HT1080 (cell line): ENCODE data around the gene FRMD5. TPM values are rescaled to one million over a fixed set of nuclear protein-coding genes. Genes with fewer than 3 reads are reported as not detected.

Experiments used
- DNase-seq: peaks from one replicate; pipeline ENCODE4 v3.0.0-alpha.2; 2015; ENCODE audit warnings: low read depth
- total RNA-seq: library from RNA; depleted of rRNA; stranded (reverse); fragments of >200 nt; shearing (Covaris generic); gene quantifications from 2 replicates; pipeline ENCODE4 v1.2.3, GENCODE V29; 2014

The FRMD5 gene
- total RNA-seq, 1 experiment from 2014 or later = 28.1 TPM

DNA sequence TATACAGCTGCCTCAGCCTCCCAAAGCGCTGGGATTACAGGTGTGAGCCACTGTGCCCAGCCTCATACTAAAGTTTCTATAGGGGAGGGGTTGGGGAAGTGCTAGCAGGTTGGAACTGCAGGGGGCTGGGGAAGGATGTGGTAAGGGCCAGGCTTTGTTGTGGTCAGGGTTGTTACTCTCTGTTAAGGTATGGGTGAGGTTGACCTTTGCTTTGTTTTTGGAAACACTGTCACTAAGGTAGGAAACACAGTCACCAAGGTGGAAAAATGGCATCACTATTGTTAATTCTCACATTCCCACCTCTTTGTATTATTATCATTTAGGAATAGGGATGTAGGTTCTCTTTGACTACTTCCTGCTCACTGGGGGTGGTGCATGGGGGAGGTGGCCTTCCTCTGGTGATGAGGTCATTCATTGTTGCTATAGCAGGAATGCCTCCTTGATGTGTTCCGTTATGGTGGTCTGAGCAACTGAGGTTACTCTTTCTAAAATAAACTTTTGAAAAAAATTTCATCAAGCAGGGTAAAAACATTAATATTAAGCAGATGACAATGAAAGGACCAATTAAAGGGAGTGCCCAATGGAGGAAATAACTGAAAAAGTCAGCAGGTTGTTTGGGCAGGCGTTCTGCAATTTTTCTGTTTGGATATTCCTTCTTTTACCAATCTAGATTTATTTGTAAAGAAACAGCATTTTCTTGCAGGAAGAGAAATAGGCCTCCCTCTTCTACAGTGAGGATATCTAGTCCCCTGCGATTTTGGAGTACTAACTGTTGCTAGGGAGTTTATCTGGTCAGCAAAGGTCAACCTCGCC, 217.8 kb downstream of the FRMD5 start:
- DNase-seq = peak; percentile 67

DNA sequence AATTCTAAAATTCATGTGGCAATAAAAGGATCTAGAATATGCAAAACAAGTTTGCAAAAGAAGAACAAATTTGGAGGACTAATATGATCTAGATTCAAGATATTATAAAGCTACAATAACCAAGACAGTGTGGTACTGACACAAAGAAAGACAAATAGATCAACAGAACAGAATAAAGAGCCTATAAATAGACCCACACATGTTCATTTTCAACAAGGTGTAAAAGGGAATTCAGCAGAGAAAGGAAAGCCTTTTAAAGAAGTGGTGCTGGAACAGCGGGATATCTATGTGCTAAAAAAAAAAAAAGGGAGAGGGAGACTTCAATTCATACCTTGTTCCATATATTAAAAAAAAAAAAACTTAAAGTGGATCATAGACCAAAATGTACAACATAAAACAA, 219.3 kb downstream of the FRMD5 start:
- no peak for DNase-seq

DNA sequence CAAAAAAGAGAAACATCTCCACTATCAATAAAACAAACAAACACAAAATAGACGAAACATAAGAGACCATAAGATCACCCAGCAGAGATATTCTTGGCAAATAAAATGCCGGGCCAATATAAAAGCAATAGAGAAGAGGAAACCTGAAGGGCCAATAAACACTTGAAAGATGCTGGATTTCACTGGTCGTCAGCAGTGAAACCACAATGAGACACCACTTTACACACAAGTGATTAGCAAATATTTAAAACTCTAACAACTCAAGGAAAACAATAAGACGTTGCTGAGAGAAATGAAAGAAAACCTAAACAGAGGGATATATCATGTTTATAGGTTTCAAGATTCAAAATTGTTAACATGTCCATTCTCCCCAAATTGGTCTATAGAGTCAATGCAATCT, 219.7 kb downstream of the FRMD5 start:
- DNase-seq = no peak

DNA sequence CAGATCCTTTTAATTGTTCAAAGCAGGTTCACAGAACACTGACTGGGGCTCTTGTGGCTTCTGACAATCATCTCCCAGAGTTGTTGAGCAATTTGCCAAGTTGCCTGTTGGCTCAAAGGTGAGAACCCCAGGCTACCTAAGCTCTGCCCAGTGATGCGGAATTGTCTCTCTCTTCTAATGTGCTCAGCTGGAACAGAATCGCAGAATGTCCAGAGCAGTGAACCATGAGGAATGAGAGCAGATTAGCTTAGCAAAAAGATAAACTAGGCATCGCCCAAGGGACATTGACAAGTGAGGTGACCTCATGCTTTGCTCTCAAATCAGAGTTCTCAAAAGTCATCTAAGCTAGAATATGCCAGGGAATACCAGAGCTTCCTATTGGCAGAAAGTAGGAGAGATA, 220.2 kb downstream of the FRMD5 start:
- DNase-seq = no peak

DNA sequence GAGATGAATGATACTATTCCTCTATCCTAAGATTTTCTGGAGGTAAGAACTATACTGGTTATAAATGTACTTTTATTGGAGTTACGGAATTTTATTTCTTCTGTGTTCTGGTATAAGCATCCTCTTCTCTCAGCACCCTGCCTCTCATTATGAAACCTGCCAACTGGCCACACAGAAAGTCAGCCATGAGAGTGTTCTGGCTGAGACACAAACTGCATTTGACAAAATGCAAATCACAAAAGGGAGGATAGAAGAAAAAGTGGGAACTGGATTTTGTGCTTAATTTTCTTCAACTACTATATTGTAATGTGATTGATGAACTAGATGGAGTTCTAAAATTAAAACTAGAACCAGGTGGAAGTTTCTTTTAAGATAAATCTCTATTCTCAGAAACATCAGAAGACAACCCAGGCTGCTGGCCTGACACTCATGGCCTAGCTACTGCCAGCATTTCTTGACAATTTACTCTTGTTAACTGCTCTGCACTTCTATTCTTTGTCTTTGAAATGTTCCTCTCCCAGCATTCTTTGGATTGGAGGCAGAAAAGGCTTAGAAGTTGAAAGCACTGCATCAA, 225.2 kb downstream of the FRMD5 start:
- DNase-seq = no peak

DNA sequence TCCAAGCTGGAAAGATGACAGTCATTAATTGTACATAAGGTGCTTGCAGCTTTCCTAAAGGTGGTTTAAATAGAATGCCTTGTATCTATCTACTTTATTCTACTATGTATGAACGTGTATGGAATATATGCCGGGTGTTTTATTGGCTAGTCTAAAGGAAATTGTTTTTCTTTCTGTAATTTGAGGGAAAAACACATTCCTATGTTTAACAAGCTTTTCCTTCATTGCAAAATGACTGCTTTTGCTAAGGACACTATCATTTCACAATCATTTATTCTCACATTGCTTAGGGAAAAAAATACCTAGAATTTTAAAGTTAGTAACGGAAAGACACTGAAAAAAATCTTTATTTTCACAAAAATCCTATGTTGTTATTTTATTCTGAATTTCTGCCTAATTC, 226.5 kb downstream of the FRMD5 start:
- DNase-seq = no peak

DNA sequence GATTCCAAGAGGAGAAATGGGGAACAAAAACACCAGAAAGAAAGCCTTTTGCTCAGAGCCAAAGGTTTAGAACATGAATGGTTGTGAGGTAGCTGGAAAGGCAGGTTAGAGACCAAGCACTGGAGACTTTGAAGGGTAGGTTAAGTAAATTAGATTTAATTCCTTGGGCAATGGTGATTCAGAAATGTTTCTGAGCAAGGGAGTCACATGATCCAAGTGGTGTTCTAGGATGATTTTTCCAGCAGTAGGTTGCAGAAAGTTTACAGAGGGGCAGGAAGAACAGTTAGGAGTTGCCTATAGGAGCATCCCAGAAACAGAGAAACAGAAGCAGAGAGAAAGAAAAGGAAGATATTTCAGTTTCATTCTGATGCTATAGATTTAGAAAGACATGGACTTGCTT, 228.4 kb downstream of the FRMD5 start:
- peak; percentile 10 for DNase-seq

DNA sequence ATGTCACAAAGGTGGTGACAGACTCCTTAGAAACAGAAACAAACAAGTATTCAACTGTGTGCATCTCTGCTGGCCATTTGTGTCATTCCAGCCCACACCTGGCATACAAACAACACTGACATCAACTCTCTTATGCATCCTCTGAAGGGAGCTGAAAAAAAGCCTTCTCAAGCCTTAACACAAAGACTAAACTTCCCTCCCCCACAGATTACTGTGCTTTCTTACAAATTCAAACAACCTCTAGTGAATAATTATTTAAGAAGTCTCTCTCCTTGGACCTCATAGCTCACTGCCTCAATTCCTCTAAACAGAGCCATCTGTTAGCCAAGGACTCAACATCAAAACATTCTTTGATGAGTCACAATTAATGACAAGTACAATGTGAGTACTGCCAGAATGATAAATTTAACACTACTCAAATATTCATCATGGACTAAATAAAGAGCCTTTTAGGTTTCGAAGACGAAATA, 236.2 kb downstream of the FRMD5 start:
- DNase-seq = peak; percentile 46

DNA sequence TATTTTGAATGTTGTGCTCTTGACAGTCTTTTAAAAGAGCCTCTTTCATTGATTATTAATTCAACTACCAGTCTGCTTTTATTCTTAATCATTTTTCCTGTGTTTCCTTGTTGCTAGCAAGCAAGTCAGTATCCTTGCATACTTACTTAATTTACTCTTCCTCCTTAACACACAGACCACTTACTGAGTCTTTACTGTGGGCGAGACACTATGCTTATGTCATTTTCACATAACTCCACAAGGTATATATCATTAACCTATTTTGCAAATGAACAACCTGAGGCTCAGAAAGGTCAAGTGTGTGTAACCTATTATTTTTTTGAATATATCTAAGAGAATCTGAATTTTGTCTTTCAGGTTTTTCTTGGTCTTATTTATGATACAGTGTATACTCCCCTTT, 237.3 kb downstream of the FRMD5 start:
- DNase-seq = no peak

DNA sequence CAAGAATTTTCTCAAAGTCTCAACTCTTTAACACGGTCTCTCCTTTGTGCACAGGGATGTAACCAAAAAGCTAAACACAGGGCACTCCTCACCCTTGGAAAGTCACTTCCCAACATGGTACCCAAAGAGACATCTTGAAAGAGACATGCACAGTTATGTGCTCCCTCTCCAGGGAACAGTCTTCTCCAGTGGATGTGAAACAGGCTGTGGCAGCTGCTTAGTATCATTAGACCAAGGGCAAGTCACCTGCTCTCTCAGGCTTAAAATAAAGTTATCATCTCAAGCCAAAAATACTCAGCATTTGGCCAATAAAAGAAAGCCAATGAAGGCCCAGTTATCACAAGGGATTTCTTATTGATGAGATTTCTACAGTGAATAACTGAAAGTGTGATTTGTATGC, 239.9 kb downstream of the FRMD5 start:
- DNase-seq = no peak

DNA sequence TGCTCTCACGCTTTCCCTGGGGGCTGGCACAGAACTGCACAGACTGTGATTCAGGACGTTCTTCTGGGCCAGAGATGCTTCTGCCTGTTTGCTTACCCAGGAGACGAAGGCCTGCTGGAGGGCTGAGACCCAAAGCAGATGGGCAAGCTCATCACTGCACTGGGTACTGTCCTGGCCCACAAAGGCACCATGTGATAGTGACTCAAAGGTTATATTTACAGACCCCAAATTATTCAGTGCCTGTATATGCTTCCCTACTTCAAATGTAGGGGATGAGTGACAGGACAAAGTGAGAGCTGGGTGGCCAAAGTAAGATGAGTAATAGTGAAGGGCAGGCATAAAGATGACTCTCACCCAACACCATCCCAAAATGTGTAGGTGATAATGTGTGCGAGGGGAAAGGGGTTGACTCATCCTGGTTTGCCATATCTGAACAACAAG, 240.9 kb downstream of the FRMD5 start:
- DNase-seq = peak; percentile 80

DNA sequence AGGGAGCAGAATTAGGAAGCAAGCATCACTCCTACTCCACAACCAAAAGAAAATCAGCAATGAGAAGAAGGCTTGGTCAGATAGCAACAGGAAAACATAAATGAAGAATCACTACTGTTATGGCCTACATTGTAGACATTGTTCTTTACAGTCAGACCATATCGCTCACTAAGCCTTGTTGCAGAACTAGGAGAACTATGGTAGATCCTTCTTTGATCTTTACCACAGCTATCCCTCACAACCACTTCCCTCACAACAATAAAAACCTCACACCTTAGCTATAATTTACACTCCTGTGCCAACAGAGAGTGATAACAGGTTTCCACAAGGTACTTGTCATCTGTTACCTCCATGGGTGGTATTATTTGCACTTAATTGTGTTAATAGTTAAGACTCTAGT, 241.7 kb downstream of the FRMD5 start:
- no peak for DNase-seq

DNA sequence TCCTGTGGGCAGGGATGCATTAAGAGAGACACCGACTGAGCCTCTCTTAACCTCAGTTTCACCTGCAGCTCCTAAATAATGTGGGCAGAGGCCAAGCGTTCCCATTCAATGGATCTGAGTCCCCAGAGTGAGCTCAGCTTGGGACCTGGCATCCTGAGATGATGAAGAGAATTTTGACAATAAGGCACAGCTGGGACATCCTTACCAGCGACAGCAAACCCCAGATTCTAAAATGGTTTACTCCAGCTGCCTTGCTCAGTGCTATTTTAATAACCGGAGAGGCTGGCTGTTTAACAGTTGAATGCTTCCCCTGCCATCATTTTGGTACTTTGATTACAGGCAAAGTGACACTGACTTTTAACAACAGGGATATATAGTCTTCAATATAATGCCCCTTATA, 244.5 kb downstream of the FRMD5 start:
- DNase-seq = no peak

DNA sequence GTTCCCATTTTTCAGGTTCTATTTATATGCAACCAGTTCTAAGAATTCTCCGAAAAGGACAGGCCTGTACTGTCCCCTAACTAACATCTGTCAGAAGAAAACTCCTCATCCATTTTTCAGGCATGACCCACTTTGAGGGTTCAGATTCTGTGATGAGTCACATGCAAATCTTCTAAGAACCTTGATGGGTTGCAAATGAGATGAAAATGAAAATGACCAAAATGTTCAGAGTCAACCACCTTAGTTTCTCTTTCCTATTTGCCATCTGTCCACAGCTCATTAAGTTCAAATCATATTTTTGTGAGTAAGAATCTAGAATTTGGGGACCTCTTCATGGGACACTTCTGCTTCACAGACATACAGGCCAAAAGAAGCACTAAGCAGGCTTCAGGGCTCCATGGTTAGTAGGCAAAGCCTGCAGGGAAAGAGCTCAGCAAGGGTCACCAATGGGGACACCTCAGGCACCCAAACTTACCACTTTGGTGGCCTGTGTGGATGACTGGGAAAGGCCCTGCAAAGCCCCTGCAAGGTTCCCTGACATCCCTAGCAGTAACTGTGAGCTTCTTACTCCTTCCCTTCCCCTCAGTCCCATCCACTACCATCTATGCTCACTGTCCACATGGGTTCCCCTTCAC, 246.3 kb downstream of the FRMD5 start:
- no peak for DNase-seq

DNA sequence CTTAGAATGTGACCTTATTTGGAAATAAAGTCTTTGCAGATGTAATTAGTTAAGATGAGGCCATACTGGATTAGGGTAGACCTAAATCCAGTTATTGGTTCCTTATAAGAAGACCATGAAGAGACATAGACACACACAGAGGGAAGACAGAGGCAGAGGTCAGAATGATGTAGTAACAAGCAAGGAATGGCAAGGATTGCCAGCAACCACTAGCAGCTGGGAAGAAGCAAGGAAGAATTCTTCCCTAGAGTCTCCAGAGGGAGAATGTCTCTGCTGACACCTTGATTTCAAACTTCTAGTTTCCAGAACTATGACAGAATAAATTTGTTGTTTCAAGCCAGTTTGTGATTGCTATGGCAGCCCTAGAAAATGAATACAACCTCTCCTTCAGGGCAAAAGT, 251.6 kb downstream of the FRMD5 start:
- DNase-seq = no peak

DNA sequence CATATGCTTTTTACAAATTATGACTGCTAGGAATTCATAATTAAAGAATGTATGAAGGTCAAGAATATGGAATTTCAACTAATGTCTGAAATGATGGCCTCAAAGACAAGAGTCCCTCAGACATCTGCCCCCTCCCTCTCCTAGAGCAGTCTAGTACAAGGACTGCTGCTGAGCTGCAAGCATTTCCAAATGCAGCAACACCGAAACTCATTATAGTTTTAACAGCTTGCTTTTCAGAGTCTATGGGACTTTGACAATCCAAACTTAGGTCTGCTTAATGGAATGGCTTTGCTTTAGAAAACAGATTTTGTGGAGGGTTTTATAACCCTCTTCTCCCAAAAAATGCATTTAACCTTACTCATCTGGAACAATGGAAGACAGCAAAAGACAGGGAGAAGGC, 252.9 kb downstream of the FRMD5 start:
- no peak for DNase-seq

DNA sequence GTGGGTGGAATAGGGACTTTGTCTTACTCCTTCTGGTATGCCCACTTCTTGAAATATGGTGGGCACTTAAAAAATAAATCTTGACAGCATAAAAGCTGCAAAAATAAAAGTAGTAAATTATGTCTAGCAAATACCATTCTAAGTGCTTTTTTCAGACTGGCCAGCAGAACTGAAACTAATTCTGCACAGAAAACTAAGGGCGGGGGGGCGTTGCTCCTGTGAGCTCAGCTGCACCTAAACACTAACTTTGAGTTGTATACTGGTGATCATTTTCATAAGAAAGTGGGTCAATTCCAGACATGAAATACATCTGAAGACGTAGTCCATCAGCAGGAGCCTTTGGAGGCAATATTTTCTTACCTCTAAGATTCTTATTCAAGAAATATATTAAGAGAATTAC, 253.5 kb downstream of the FRMD5 start:
- no peak for DNase-seq

DNA sequence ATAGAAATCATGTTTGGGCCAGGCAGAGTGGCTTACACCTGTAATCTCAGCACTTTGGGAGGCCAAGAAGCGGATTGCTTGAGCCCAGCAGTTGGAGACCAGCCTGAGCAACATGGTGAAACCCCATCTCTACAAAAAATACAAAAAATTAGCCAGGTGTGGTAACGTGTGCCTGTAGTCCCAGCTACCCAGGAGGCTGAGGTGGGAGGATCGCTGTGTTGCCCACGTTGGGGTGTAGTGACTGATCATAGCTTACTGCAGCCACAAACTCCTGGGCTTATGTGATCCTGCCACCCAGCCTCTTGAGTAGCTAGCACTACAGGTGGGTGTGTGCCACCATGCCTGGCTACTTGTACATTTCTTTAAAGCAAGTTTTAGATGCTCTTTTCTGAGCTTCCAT, 254.0 kb downstream of the FRMD5 start:
- no peak for DNase-seq

DNA sequence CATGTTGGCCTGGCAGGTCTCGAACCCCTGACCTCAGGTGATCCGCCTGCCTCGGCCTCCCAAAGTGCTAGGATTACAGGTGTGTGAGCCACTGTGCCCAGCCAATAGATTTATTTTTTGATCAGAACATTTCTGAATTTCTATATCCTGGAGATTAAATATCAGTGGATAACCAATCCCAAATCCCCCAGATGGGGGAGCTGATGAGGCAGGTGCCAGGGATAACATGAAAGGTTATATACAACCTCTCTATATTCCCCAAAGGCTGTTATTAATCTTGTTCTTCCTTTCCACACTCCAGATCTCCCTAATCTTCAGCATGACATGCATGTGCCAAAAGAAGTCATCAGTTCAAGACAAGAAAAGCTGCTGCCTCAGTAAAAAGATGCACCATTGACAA, 256.0 kb downstream of the FRMD5 start:
- no peak for DNase-seq

DNA sequence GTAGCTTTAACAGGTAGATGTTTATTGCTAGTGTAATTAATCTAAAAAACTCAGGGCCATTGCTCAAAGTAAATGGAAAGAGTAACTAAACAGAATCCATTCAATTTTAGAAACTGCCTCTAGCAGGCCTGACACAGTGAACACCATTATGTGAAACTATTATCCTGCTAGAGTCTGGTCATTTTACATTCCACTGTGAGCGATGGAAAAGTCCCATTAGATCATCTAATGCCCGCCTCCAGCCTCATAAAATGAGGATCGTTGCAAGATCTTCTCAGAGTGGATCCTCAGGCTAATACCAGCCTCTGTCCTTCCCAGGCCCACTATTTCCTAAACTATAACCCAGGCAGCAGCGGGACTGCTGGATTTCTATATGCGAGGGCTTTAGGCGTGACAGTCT, 260.6 kb downstream of the FRMD5 start:
- no peak for DNase-seq

DNA sequence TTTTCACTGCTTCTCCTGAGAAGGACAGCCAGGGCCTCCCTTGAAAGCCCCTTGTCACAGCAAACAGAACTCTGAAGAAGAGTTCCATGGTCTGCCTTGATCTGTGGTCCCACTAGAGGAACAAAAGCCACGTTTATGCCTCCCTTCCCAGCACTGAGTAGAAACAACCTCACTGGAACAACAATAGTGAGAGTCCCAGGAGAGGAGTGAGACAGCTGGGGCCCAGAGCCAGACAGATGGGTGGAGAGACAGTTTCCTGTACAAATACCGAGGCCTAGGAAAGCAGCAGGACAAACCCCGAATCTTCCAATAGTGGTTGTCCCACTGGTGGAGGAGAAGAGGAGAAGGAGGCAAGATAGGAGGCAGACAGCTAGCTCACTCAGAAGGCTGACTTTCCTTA, 262.2 kb downstream of the FRMD5 start:
- DNase-seq = no peak

DNA sequence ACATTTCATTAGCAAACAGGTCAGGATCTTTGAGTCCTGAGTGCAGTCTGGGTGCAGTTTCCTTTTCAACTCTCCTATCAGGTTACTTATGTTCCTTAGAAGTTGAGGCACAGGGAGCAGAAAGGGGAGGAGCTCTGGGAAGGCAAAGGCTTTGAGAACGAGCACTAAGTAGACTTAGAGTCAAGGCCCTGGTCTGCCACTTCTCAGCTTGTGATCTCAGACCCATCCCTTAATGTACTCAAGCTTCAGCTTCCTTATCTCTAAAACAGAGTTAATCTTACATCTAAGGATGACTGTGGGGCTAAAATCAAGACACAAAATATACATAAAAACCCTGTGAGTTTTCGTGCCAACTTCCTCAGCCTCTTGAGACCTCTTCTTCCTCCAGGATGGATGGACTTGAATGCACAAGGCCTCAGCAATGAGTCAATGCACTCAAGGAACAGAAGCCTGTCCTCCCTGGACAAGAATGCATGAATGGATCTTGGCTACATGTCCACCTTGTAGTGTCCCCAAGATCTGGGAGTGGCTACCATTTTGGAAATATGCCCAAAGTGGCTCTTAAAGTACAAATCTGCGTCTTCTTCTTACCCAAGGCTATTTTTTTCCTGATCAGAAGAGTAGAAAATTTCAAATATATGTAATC, 263.2 kb downstream of the FRMD5 start:
- no peak for DNase-seq
